HG02981 (cell line): Measurements from ENCODE around the gene MYO16.
"Not testable (repeated sequence)": the region's sequence is repeated elsewhere in the genome, so short reads cannot be mapped to it uniquely, and the experiment has no call there.

Source experiments
- ATAC-seq: cut with Tn5 transposase; IDR thresholded peaks from one replicate; pipeline ENCODE4 v1.9.1; 2021; ENCODE audit warnings: mild to moderate bottlenecking, moderate library complexity; ENCODE audit not compliant: unreplicated experiment

The MYO16 gene

GRCh38 chr13:109215377-109215776 is 586.0 kb downstream of the MYO16 start:
- no peak for ATAC-seq

- not testable (repeated sequence) for ATAC-seq
These were observed 588.1 kb downstream of the MYO16 start for GRCh38 chr13:109217510-109217909.

GRCh38 chr13:109220631-109221030 is 591.2 kb downstream of the MYO16 start:
- no peak for ATAC-seq

- ATAC-seq = no peak
These were observed 594.6 kb downstream of the MYO16 start for GRCh38 chr13:109224033-109224432.

GRCh38 chr13:109226631-109227030 is 597.2 kb downstream of the MYO16 start:
- no peak for ATAC-seq

GRCh38 chr13:109227344-109227940 is 598.0 kb downstream of the MYO16 start:
- ATAC-seq = no peak

- no peak for ATAC-seq
These were observed 598.8 kb downstream of the MYO16 start for GRCh38 chr13:109228211-109228610.

GRCh38 chr13:109231888-109232287 is 602.5 kb downstream of the MYO16 start:
- no peak for ATAC-seq

- no peak for ATAC-seq
These were observed 603.9 kb downstream of the MYO16 start for GRCh38 chr13:109233293-109233692.

- ATAC-seq = no peak
These were observed 606.5 kb downstream of the MYO16 start for GRCh38 chr13:109235901-109236300.

GRCh38 chr13:109241160-109241559 is 611.7 kb downstream of the MYO16 start:
- ATAC-seq = no peak

GRCh38 chr13:109243311-109243951 is 614.0 kb downstream of the MYO16 start:
- no peak for ATAC-seq

- ATAC-seq = no peak
These were observed 615.2 kb downstream of the MYO16 start for GRCh38 chr13:109244566-109244965.

GRCh38 chr13:109246001-109246400 is 616.6 kb downstream of the MYO16 start:
- ATAC-seq = no peak

- no peak for ATAC-seq
These were observed 620.5 kb downstream of the MYO16 start for GRCh38 chr13:109249780-109250528.

- ATAC-seq = no peak
These were observed 622.5 kb downstream of the MYO16 start for GRCh38 chr13:109251956-109252355.

- ATAC-seq = no peak
These were observed 623.9 kb downstream of the MYO16 start for GRCh38 chr13:109253316-109253715.

- ATAC-seq = no peak
These were observed 624.9 kb downstream of the MYO16 start for GRCh38 chr13:109254274-109254673.

- no peak for ATAC-seq
These were observed 625.9 kb downstream of the MYO16 start for GRCh38 chr13:109255141-109255856.

- ATAC-seq = no peak
These were observed 627.7 kb downstream of the MYO16 start for GRCh38 chr13:109256866-109257760.
